WTC11 (cell line): ENCODE data around the gene CASP2. TPM values are rescaled to one million over a fixed set of nuclear protein-coding genes. Genes with fewer than 3 reads are reported as not detected.

Experiments
- ATAC-seq: fragments of 200-7000 bp; cut with Tn5 transposase; 2 replicates; pipeline ENCODE4 v1.10.0; 2021; ENCODE audit warnings: mild to moderate bottlenecking, moderate library complexity
- CTCF ChIA-PET: fragments of 300-600 bp; sonication (Branson Sonifier 250); formaldehyde crosslinking; loops from one replicate; lab custom pipeline; 2021; ENCODE audit warnings: antibody characterized with exemption; lab: Charles Lee
- POLR2A ChIA-PET: fragments of 350-600 bp; sonication (Branson Sonifier 250); formaldehyde crosslinking; loops from one replicate; lab custom pipeline; 2021; ENCODE audit warnings: antibody characterized with exemption; lab: Charles Lee
- DNase-seq: peaks from one replicate; pipeline ENCODE4 v3.0.0; 2021; ENCODE audit warnings: low spot score
- H3K27ac Mint-ChIP-seq: 2 replicates; pipeline ENCODE4 v1.8.0; 2021; ENCODE audit warnings: mixed read lengths
- H3K27me3 Mint-ChIP-seq: 2 replicates; pipeline ENCODE4 v1.8.0; 2021; ENCODE audit warnings: low read depth, mild to moderate bottlenecking, moderate library complexity, mixed read lengths
- H3K36me3 Mint-ChIP-seq: 2 replicates; pipeline ENCODE4 v1.8.0; 2021; ENCODE audit warnings: mixed read lengths
- H3K4me1 Mint-ChIP-seq: 2 replicates; pipeline ENCODE4 v1.8.0; 2022; ENCODE audit warnings: mixed read lengths
- H3K4me3 Mint-ChIP-seq: 2 replicates; pipeline ENCODE4 v1.8.0; 2021; ENCODE audit warnings: mild to moderate bottlenecking, moderate library complexity, mixed read lengths
- H3K9me3 Mint-ChIP-seq: 2 replicates; pipeline ENCODE4 v1.8.0; 2021; ENCODE audit warnings: mixed read lengths
- E2F4 ChIP-seq: sonication (generic); formaldehyde crosslinking; IDR thresholded peaks from 2 replicates; pipeline ENCODE4 v1.8.1; 2022; ENCODE audit warnings: low read depth, mild to moderate bottlenecking, moderate library complexity, missing genetic modification reagents, borderline replicate concordance
- FOXJ3 ChIP-seq: sonication (generic); formaldehyde crosslinking; IDR thresholded peaks from 2 replicates; pipeline ENCODE4 v1.9.0; 2021; ENCODE audit warnings: missing genetic modification reagents, mild to moderate bottlenecking, borderline replicate concordance
- FOXP4 ChIP-seq: sonication (generic); formaldehyde crosslinking; IDR thresholded peaks from 2 replicates; pipeline ENCODE4 v1.8.0; 2022; ENCODE audit warnings: mild to moderate bottlenecking, missing genetic modification reagents
- HMGA2 ChIP-seq: fragments of 250-450 bp; sonication (Bioruptor Pico); IDR thresholded peaks from 2 replicates; pipeline ENCODE4 v1.4.0; 2021; ENCODE audit warnings: mild to moderate bottlenecking, moderate library complexity
- KAT7 ChIP-seq: sonication (generic); formaldehyde crosslinking; IDR thresholded peaks from 2 replicates; pipeline ENCODE4 v1.8.1; 2023; ENCODE audit warnings: missing genetic modification reagents, mild to moderate bottlenecking, borderline replicate concordance
- MYBL2 ChIP-seq: sonication (generic); formaldehyde crosslinking; IDR thresholded peaks from 2 replicates; pipeline ENCODE4 v1.8.1; 2023; ENCODE audit warnings: mild to moderate bottlenecking, moderate library complexity, missing genetic modification reagents
- NFE2L1 ChIP-seq: sonication (generic); formaldehyde crosslinking; IDR thresholded peaks from 2 replicates; pipeline ENCODE4 v1.8.1; 2023; ENCODE audit warnings: missing genetic modification reagents
- OVOL2 ChIP-seq: fragments of 250-450 bp; sonication (Bioruptor Pico); IDR thresholded peaks from 2 replicates; pipeline ENCODE4 v1.9.0; 2021; ENCODE audit warnings: mild to moderate bottlenecking, borderline replicate concordance
- RELA ChIP-seq: sonication (generic); formaldehyde crosslinking; IDR thresholded peaks from 2 replicates; pipeline ENCODE4 v1.8.1; 2022; ENCODE audit warnings: missing genetic modification reagents, mild to moderate bottlenecking, borderline replicate concordance
- SMAD4 ChIP-seq: sonication (generic); formaldehyde crosslinking; IDR thresholded peaks from 2 replicates; pipeline ENCODE4 v1.8.0; 2022; ENCODE audit warnings: mild to moderate bottlenecking, missing genetic modification reagents
- TEAD4 ChIP-seq: sonication (generic); formaldehyde crosslinking; IDR thresholded peaks from 2 replicates; pipeline ENCODE4 v1.8.0; 2022; ENCODE audit warnings: mild to moderate bottlenecking, missing genetic modification reagents
- ZNF138 ChIP-seq: sonication (generic); formaldehyde crosslinking; conservative IDR thresholded peaks from 2 replicates; pipeline ENCODE4 v1.8.1; 2022; ENCODE audit warnings: mild to moderate bottlenecking, moderate library complexity, missing genetic modification reagents
- total RNA-seq: library from RNA; stranded (reverse); gene quantifications from 3 replicates; pipeline ENCODE4 v1.2.3, GENCODE V29; 2021
- TF ChIP-seq, protein P1 (sequence below): fragments of 250-450 bp; sonication (Bioruptor Pico); IDR thresholded peaks from 2 replicates; pipeline ENCODE4 v2.1.2; 2022; ENCODE audit warnings: mild to moderate bottlenecking, moderate library complexity
- TF ChIP-seq, protein P2 (sequence below): sonication (generic); formaldehyde crosslinking; IDR thresholded peaks from 2 replicates; pipeline ENCODE4 v1.8.0; 2023; ENCODE audit warnings: missing genetic modification reagents, mild to moderate bottlenecking, borderline replicate concordance
- TF ChIP-seq, protein P3 (sequence below): sonication (generic); formaldehyde crosslinking; IDR thresholded peaks from 2 replicates; pipeline ENCODE4 v1.8.0; 2023; ENCODE audit warnings: mild to moderate bottlenecking, missing genetic modification reagents
- TF ChIP-seq, protein P4 (sequence below): sonication (generic); formaldehyde crosslinking; IDR thresholded peaks from 2 replicates; pipeline ENCODE4 v1.8.0; 2022; ENCODE audit warnings: mild to moderate bottlenecking, missing genetic modification reagents

The CASP2 gene
- total RNA-seq, 1 experiment from 2014 or later: 35.4 TPM

- TF ChIP-seq ZNF138 (no peak), MYBL2 (CRISPR knock-in tag) (no peak), SMAD4 (CRISPR knock-in tag) (no peak), NFE2L1 (CRISPR knock-in tag) (no peak)
- TF ChIP-seq, protein P1, sequence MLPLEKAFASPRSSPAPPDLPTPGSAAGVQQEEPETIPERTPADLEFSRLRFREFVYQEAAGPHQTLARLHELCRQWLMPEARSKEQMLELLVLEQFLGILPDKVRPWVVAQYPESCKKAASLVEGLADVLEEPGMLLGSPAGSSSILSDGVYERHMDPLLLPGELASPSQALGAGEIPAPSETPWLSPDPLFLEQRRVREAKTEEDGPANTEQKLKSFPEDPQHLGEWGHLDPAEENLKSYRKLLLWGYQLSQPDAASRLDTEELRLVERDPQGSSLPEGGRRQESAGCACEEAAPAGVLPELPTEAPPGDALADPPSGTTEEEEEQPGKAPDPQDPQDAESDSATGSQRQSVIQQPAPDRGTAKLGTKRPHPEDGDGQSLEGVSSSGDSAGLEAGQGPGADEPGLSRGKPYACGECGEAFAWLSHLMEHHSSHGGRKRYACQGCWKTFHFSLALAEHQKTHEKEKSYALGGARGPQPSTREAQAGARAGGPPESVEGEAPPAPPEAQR (CRISPR knock-in tag): no peak
- TF ChIP-seq, protein P2, sequence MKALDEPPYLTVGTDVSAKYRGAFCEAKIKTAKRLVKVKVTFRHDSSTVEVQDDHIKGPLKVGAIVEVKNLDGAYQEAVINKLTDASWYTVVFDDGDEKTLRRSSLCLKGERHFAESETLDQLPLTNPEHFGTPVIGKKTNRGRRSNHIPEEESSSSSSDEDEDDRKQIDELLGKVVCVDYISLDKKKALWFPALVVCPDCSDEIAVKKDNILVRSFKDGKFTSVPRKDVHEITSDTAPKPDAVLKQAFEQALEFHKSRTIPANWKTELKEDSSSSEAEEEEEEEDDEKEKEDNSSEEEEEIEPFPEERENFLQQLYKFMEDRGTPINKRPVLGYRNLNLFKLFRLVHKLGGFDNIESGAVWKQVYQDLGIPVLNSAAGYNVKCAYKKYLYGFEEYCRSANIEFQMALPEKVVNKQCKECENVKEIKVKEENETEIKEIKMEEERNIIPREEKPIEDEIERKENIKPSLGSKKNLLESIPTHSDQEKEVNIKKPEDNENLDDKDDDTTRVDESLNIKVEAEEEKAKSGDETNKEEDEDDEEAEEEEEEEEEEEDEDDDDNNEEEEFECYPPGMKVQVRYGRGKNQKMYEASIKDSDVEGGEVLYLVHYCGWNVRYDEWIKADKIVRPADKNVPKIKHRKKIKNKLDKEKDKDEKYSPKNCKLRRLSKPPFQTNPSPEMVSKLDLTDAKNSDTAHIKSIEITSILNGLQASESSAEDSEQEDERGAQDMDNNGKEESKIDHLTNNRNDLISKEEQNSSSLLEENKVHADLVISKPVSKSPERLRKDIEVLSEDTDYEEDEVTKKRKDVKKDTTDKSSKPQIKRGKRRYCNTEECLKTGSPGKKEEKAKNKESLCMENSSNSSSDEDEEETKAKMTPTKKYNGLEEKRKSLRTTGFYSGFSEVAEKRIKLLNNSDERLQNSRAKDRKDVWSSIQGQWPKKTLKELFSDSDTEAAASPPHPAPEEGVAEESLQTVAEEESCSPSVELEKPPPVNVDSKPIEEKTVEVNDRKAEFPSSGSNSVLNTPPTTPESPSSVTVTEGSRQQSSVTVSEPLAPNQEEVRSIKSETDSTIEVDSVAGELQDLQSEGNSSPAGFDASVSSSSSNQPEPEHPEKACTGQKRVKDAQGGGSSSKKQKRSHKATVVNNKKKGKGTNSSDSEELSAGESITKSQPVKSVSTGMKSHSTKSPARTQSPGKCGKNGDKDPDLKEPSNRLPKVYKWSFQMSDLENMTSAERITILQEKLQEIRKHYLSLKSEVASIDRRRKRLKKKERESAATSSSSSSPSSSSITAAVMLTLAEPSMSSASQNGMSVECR (CRISPR knock-in tag): no peak
Observed at GRCh38 chr7:143337216-143337615, 49.1 kb downstream of the CASP2 start (continued).

DNA sequence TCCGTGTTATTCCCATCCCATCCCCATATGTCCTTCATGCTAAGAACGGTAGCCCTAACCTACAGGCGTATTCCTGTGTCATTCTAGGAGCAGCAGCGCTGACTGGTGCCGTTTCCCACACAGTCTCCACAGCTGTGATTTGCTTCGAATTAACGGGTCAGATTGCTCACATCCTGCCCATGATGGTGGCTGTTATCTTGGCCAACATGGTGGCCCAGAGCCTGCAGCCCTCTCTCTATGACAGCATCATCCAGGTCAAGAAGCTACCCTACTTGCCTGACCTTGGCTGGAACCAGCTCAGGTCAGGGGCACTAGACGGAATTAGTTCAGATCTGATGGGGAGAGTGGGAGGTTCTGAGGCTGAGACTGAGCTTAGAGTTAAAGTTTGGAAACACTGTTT is 53.7 kb downstream of the CASP2 start:
- no peak overlapping the region for H3K27ac Mint-ChIP-seq
- CTCF ChIA-PET: interaction anchor here (1.6 kb wide), 1 partner anchor 102 kb away, joined by 4 read pairs; no protein-coding TSS in a partner anchor
- DNase-seq (no peak), ATAC-seq (no peak)
- no peak overlapping the region for H3K4me3 Mint-ChIP-seq
- TF ChIP-seq, protein P3, sequence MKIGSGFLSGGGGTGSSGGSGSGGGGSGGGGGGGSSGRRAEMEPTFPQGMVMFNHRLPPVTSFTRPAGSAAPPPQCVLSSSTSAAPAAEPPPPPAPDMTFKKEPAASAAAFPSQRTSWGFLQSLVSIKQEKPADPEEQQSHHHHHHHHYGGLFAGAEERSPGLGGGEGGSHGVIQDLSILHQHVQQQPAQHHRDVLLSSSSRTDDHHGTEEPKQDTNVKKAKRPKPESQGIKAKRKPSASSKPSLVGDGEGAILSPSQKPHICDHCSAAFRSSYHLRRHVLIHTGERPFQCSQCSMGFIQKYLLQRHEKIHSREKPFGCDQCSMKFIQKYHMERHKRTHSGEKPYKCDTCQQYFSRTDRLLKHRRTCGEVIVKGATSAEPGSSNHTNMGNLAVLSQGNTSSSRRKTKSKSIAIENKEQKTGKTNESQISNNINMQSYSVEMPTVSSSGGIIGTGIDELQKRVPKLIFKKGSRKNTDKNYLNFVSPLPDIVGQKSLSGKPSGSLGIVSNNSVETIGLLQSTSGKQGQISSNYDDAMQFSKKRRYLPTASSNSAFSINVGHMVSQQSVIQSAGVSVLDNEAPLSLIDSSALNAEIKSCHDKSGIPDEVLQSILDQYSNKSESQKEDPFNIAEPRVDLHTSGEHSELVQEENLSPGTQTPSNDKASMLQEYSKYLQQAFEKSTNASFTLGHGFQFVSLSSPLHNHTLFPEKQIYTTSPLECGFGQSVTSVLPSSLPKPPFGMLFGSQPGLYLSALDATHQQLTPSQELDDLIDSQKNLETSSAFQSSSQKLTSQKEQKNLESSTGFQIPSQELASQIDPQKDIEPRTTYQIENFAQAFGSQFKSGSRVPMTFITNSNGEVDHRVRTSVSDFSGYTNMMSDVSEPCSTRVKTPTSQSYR (CRISPR knock-in tag): no peak
- TF ChIP-seq, protein P4, sequence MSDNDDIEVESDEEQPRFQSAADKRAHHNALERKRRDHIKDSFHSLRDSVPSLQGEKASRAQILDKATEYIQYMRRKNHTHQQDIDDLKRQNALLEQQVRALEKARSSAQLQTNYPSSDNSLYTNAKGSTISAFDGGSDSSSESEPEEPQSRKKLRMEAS (CRISPR knock-in tag): no peak
- TF ChIP-seq RELA (no peak), HMGA2 (CRISPR knock-in tag) (no peak), TEAD4 (CRISPR knock-in tag) (no peak), OVOL2 (CRISPR knock-in tag) (no peak), FOXP4 (CRISPR knock-in tag) (no peak), FOXJ3 (CRISPR knock-in tag) (no peak), KAT7 (CRISPR knock-in tag) (no peak), E2F4 (CRISPR knock-in tag) (no peak)
- peaks cover 18% of the 10 kb centered on the region for H3K27me3 Mint-ChIP-seq
- no peaks in the 10 kb centered on the region for H3K36me3 Mint-ChIP-seq
- H3K9me3 Mint-ChIP-seq: peaks cover 2% of the 10 kb centered on the region; the same call in 1 of the 2 replicates
- POLR2A ChIA-PET: no interaction called here
- peaks cover 20% of the 10 kb centered on the region for H3K4me1 Mint-ChIP-seq
